ENCODE measurements around the gene RNASE8. TPM values are rescaled to one million over a fixed set of nuclear protein-coding genes. Genes with fewer than 3 reads are reported as not detected.

RNASE8 gene
- total RNA-seq, 4 donors from 2014 or later: not detected

DNA sequence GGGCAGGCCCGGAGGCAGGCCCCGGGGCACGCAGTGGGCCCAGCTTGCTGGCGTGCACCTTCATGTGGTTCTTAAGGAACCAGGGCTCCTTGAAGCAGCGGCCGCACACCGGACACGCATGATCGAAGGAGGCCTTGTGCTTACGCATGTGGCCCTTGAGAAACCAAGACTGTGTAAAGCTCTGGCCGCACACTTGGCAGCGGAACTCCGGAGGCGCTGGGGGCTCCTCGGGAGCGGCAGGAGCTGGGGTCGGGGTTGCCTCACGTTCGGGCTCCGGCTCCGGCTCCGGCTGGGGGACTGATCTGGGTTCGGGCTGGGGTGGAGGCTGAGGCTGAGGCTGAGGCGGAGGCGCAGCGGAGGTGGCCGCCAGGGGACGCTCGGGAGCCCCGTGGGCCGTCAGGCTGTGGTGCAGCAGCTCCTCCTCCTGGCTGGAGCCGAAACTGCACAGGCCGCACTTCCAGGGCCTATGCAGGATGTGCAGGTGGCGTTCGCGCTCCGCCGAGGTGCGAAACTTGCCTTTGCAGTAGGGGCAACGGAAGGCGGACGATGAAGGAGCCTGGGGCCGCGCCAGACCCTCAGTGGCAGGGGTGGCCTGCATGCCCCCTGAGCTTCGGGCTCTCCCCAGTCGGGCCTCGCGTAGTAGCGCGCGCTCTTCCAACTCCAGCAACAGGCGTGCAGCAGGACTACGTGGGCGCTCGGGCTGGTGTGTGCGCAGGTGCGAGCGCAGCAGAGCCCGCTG, 34.8 kb downstream of the RNASE8 start:
- peak overlapping the region in 3 of 4 donors; percentile 15 to 52 (median 45) for H3K27ac ChIP-seq
- H3K36me3 ChIP-seq: peaks cover 0 to 16% (median 6%) of the 10 kb centered on the region in 4 donors
- 37% methylated on average over 51 of the region's 59 CpGs; no CpG with 5 or more reads in 1 of the 2 donors for WGBS, 2 donors (ENCODE audit: low coverage in 1 of 2)
- H3K4me3 ChIP-seq: no peak overlapping the region
- intact Hi-C loops (cut with DNase I; ENCODE audit: low total_unique reads): loop anchor here (1.0 to 2.0 kb wide), 2 partner anchors 12 to 24 kb away; no protein-coding TSS in a partner anchor
- in situ Hi-C loops (cut with MboI; ENCODE audit: low pct_ligation_motif_present in 1 of 4, low pct_unique_long_range_greater_than_20kb in 1 of 4, low sequenced_read_pairs in 3 of 4): no loop called here
- peak; percentile 92 for DNase-seq
- H3K4me1 ChIP-seq: peaks cover 11 to 57% (median 42%) of the 10 kb centered on the region in 4 donors
- no peaks in the 10 kb centered on the region for H3K9me3 ChIP-seq
- H3K27me3 ChIP-seq: no peaks in the 10 kb centered on the region
- TF ChIP-seq EP300 (IDR thresholded peaks at IDR 0.05; ENCODE audit: low read depth): no peak
- no peak for TF ChIP-seq POLR2A (IDR thresholded peaks at IDR 0.05)
- peak; percentile 100 for TF ChIP-seq CTCF (IDR thresholded peaks at IDR 0.05)
- TF ChIP-seq POLR2AphosphoS5 (IDR thresholded peaks at IDR 0.05): peak in 2 of 3 donors; percentile 62 to 67

DNA sequence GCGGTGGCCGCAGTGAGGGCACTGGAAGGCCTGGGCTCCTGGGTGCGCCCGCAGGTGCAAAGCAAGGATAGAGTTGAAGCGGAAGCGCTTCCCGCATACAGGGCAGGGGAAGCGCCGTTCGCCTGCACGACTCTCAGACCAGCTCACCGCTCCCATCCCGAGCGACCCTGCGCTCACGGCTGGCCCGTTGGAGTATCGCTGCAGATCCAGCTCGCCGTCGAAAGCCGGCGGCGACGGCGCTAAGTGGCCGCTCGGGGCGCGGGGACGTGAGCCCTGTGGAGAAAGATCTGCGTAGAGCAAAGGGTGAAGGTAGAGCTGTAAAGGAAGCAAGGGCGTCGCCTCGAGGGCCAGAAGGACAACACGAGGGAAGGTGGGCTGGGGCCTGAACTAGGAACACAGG, 35.4 kb downstream of the RNASE8 start:
- no peak for TF ChIP-seq EP300 (IDR thresholded peaks at IDR 0.05; ENCODE audit: low read depth)
- no peak for TF ChIP-seq POLR2AphosphoS5 (IDR thresholded peaks at IDR 0.05)
- no peak for TF ChIP-seq POLR2A (IDR thresholded peaks at IDR 0.05)
- TF ChIP-seq CTCF (IDR thresholded peaks at IDR 0.05): no peak
- intact Hi-C loops (cut with DNase I; ENCODE audit: low total_unique reads): loop anchor here (2.0 kb wide), 1 partner anchor 24 kb away; no protein-coding TSS in a partner anchor
- DNase-seq: no peak
- Histone ChIP-seq H3K27me3 (no peaks in the 10 kb centered on the region), H3K27ac (peak overlapping the region in 1 of 4 donors; percentile 45), H3K9me3 (no peaks in the 10 kb centered on the region), H3K36me3 (peaks cover 0 to 16% (median 4%) of the 10 kb centered on the region in 4 donors), H3K4me1 (peaks cover 11 to 58% (median 45%) of the 10 kb centered on the region in 4 donors), H3K4me3 (no peak overlapping the region)
- 55 to 81% methylated on average over 4 to 36 of the region's 36 CpGs for WGBS, 2 donors (ENCODE audit: low coverage in 1 of 2)
- in situ Hi-C loops (cut with MboI; ENCODE audit: low pct_ligation_motif_present in 1 of 4, low pct_unique_long_range_greater_than_20kb in 1 of 4, low sequenced_read_pairs in 3 of 4): no loop called here

DNA sequence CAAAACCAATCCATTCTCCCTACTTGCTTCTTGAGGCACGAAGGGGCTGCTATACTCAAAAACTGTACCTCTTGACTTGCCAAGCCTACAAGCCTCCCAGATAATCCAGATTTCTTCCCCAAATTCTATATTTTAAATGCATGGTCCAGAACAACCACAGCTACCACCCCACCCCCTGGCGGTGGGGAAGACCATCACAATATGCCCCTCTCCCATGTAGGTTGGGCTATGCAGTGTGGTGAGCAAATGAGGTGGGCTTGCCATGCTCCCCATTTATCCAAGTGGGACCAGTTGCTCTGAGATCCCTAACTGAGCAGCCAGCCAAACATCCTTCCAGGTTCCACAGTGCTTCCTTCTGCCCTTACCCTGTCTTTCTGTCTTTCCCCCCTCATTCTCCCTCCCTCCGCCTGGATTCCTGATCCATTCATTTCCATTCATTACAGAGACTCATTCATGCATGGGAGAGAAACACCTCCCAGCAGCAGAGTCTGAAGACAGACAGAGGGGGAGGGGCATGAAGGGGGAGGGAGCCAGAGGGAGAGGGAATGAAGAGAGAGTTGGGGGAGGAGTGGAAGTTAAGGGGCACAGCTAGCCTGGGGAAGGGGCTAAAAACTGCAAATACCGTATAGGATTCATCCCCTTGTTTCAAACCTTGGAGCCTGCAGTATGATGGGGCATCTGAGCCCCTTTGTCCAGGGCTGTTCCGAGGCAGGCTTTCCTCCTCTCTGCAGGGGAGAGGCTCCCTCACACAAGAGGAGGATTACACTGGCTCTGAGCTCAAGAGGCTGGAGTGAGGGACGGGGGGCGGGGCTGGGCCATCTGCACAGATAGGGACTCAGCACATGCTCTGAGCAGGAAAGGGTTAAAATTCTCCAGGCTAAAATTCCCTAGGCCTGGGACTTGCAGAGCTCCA, 36.4 kb downstream of the RNASE8 start:
- in situ Hi-C loops (cut with MboI; ENCODE audit: low pct_ligation_motif_present in 1 of 4, low pct_unique_long_range_greater_than_20kb in 1 of 4, low sequenced_read_pairs in 3 of 4) (no loop called here), intact Hi-C loops (cut with DNase I; ENCODE audit: low total_unique reads) (loop anchor here (2.0 kb wide), 1 partner anchor 25 kb away; no protein-coding TSS in a partner anchor)
- Histone ChIP-seq H3K4me3 (no peak overlapping the region), H3K27me3 (no peaks in the 10 kb centered on the region), H3K4me1 (peaks cover 11 to 53% (median 42%) of the 10 kb centered on the region in 4 donors), H3K9me3 (no peaks in the 10 kb centered on the region), H3K27ac (no peak overlapping the region), H3K36me3 (peaks cover 0 to 16% (median 3%) of the 10 kb centered on the region in 4 donors)
- no peak for DNase-seq
- TF ChIP-seq EP300 (IDR thresholded peaks at IDR 0.05; ENCODE audit: low read depth): no peak
- no peak for TF ChIP-seq CTCF (IDR thresholded peaks at IDR 0.05)
- TF ChIP-seq POLR2AphosphoS5 (IDR thresholded peaks at IDR 0.05): no peak
- 38 to 57% methylated on average over 1 to 7 of the region's 7 CpGs for WGBS, 2 donors (ENCODE audit: low coverage in 1 of 2)
